HG03159 (cell line): ENCODE data around the gene CALHM1.
A peak's percentile ranks its signal among the peaks of the same experiment; 100 is the strongest.
"Not testable (repeated sequence)": the region's sequence is repeated elsewhere in the genome, so short reads cannot be mapped to it uniquely, and the experiment has no call there.

Experiments used
- ATAC-seq: cut with Tn5 transposase; IDR thresholded peaks from one replicate; pipeline ENCODE4 v1.9.1; 2021; ENCODE audit warnings: mild to moderate bottlenecking, moderate library complexity; ENCODE audit not compliant: unreplicated experiment

The CALHM1 gene, protein sequence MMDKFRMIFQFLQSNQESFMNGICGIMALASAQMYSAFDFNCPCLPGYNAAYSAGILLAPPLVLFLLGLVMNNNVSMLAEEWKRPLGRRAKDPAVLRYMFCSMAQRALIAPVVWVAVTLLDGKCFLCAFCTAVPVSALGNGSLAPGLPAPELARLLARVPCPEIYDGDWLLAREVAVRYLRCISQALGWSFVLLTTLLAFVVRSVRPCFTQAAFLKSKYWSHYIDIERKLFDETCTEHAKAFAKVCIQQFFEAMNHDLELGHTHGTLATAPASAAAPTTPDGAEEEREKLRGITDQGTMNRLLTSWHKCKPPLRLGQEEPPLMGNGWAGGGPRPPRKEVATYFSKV

GRCh38 chr10:103458720-103459119 is at the start of gene CALHM1:
CALHM1 (minus strand) TSS chr10:103458900; CDS start chr10:103458751, 149 bp downstream.
- peak; percentile 49 for ATAC-seq

- ATAC-seq = no peak
These were observed 48.8 kb upstream of the CALHM1 start for GRCh38 chr10:103507235-103508191.

- ATAC-seq = no peak
These were observed 47.4 kb upstream of the CALHM1 start for GRCh38 chr10:103506061-103506460.

- ATAC-seq = no peak
These were observed 45.6 kb upstream of the CALHM1 start for GRCh38 chr10:103504181-103504783.

- not testable (repeated sequence) for ATAC-seq
These were observed 45.1 kb upstream of the CALHM1 start for GRCh38 chr10:103503777-103504176.

- no peak for ATAC-seq
These were observed 44.4 kb upstream of the CALHM1 start for GRCh38 chr10:103502849-103503660.

GRCh38 chr10:103501186-103501585 is 42.5 kb upstream of the CALHM1 start:
- no peak for ATAC-seq

DNA sequence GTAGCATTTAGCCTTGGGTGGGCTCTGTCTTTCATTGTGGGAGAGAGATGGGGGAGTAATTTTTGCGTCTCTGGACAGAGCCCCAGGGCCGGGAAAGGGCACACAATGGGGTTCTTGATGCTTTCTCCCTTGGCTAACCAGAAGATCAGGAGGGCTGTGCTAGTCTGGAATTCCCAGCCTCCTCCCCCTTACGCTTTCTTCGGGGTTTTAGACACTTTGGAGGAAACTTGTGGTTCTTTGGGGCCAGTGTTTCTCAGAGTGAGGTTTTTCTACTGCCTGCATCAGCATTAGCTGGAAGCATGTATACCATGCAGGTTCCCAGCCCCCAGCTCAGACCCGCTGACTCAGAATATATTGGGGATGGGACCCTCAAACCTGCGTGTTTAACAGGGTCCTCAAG is 41.8 kb upstream of the CALHM1 start:
- no peak for ATAC-seq

DNA sequence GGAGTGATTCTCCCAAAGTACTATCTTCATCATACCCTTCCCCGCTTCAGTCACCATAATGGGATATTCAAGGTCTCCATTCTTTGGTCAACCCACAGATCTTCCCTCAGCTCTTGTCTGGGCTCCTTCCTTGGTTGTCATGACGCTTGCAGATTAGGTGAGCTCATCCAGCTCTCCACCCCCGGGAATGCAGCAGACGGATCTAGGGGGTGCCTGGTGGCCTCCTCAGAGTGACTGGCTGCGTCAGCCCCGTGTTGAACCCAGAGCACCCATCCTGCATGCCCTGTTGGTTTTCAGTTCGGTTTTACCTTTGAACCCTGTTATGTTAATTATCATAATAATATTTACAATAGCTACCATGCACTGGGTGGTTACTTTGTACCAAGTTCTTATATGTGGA is 41.2 kb upstream of the CALHM1 start:
- ATAC-seq = no peak

DNA sequence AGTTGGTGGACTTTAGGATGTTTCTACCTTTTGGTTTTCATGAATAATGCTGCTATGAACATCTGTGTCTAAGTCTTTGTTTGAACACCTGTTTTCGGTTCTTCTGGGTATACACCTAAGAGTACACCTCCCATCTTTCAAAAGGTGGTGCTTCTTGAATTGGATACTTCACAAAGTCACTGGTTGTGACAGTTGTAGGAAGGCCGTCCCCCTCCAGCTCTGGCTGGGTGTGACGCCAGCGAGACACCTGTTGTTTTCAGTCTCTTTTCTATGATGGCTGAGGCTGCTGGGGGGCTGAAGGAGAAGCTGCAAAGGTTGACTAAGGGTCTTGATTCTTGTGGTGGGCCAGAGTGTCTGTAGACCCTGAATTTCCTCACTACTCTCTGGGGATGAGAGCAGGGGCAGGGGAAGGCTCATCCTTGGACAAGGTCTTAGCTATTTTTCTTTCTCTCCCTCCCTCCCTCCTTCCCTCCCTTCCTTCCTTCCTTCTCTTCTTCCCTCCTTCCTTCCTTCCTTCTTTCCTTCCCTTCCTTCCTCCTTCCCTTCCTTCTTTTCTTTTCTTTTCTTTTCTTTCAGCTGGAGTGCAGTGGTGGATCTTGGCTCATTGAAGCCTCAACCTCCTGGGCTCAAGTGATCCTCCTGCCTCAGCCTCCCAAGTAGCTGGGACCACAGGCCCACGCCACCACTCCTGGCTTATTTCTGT is 40.4 kb upstream of the CALHM1 start:
- no peak for ATAC-seq

GRCh38 chr10:103497161-103497915 is 38.6 kb upstream of the CALHM1 start:
- ATAC-seq = no peak

GRCh38 chr10:103495321-103495720 is 36.6 kb upstream of the CALHM1 start:
- no peak for ATAC-seq

GRCh38 chr10:103493916-103494877 is 35.5 kb upstream of the CALHM1 start:
- no peak for ATAC-seq

DNA sequence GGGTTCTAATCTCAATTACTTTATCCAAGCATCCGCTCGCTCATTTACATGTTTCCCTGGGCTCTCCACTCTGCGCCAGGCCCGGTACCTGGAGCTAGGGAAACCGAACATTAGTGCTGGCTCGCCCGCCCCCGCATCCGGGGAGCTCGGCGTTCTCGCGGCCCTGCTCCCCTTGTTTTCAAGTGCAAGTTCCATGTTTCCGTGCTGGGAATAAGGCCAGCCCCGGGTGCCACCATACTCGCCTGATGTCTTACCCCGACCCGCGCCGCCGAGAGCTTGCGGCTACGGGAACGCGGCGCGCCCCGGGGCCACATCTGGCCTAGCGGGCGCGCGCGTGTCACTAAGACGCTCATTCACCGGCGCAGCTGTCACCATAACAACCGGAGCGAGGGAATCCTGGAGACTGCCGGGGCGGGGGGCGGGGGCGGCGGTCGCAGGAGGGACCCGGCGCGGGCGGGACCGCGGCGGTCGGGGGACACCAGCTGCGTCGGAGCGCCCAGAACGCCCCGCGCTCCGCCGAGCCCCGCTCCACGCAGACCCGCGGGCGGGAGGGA is 34.7 kb upstream of the CALHM1 start, which contains the start of gene NEURL1:
Gene NEURL1, plus strand, starts transcription at position 344 of the 554 bp plus-strand sequence. CDS start 683 bp downstream, outside the sequence.
- no peak for ATAC-seq

- no peak for ATAC-seq
These were observed 34.1 kb upstream of the CALHM1 start for GRCh38 chr10:103492655-103493261.

DNA sequence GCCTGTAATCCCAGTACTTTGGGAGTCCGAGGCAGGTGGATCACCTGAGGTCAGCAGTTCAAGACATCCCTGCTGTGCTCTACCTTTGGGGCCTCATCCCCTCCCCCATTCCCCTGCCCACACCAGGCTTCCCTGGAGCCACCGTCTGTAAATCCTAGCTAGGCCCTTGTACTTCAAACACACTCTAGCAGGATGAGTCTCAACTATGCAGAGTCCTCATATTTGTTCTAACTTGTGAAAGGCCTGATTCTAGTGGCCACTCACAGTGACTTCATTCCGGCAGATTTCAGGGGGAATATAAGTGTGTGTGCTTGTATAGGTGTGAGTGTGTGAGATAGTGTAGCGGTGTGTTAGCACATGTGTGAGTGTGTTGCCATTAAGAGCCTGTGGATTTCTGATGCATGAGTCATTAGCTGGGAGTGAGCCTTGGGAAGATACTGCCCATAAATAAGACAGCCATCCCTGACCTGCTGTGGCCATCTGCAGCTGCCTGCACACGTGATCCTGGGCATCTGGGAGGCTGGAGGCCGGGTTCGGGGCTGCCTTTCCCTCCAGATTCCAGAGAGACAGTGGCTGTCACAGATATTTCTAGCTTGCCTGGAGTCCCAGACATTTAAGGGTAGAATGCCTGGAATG is 33.1 kb upstream of the CALHM1 start:
- ATAC-seq = no peak

- ATAC-seq = peak; percentile 17
These were observed 32.2 kb upstream of the CALHM1 start for GRCh38 chr10:103490986-103491314.
